SJCRH30 (cell line): Measurements from ENCODE around the gene OLR1. TPM values are rescaled to one million over a fixed set of nuclear protein-coding genes. Genes with fewer than 3 reads are reported as not detected.
"Not testable (repeated sequence)": the region's sequence is repeated elsewhere in the genome, so short reads cannot be mapped to it uniquely, and the experiment has no call there.

ENCODE experiments used
- DNase-seq, 2 experiments: peaks; one replicate each; pipeline ENCODE4 v3.0.0-alpha.2; 2015 to 2020
- H3K27ac ChIP-seq: fragments of 250-450 bp; sonication (Bioruptor Pico); 2 replicates; pipeline ENCODE4 v1.5.1; 2020; ENCODE audit warnings: mild to moderate bottlenecking, moderate library complexity
- H3K27me3 ChIP-seq: fragments of 250-450 bp; sonication (Bioruptor Pico); 2 replicates; pipeline ENCODE4 v1.5.1; 2020; ENCODE audit warnings: mild to moderate bottlenecking, moderate library complexity
- H3K36me3 ChIP-seq: fragments of 250-450 bp; sonication (Bioruptor Pico); 2 replicates; pipeline ENCODE4 v1.5.1; 2020; ENCODE audit warnings: mild to moderate bottlenecking, moderate library complexity
- H3K4me1 ChIP-seq: fragments of 250-450 bp; sonication (Bioruptor Pico); 2 replicates; pipeline ENCODE4 v1.5.1; 2020; ENCODE audit warnings: mild to moderate bottlenecking, moderate library complexity
- H3K4me3 ChIP-seq: fragments of 250-450 bp; sonication (Bioruptor Pico); 2 replicates; pipeline ENCODE4 v1.5.1; 2020; ENCODE audit warnings: mild to moderate bottlenecking, moderate library complexity
- H3K9me3 ChIP-seq: fragments of 250-450 bp; sonication (Bioruptor Pico); replicated peaks from 2 replicates; pipeline ENCODE4 v1.5.1; 2020; ENCODE audit warnings: mild to moderate bottlenecking, moderate library complexity
- total RNA-seq: library from RNA; depleted of rRNA; stranded (reverse); fragments of >200 nt; shearing (Covaris generic); gene quantifications from 2 replicates; pipeline ENCODE4 v1.2.3, GENCODE V29; 2014

Gene OLR1
- total RNA-seq, 1 experiment from 2014 or later = not detected

GRCh38 chr12:10207136-10207535 lies 35.2 kb upstream of the OLR1 start:
- H3K4me3 ChIP-seq = no peak overlapping the region
- H3K27me3 ChIP-seq = no peaks in the 10 kb centered on the region
- H3K27ac ChIP-seq = no peak overlapping the region
- H3K36me3 ChIP-seq = no peaks in the 10 kb centered on the region
- no peak for DNase-seq
- H3K4me1 ChIP-seq = peaks cover 5% of the 10 kb centered on the region; the same call in 1 of the 2 replicates
- no peaks in the 10 kb centered on the region for H3K9me3 ChIP-seq

- Histone ChIP-seq H3K9me3 (no peaks in the 10 kb centered on the region), H3K4me3 (no peak overlapping the region), H3K27me3 (no peaks in the 10 kb centered on the region), H3K27ac (no peak overlapping the region), H3K36me3 (no peaks in the 10 kb centered on the region), H3K4me1 (peaks cover 5% of the 10 kb centered on the region; the same call in 1 of the 2 replicates)
- DNase-seq = no peak
Measured at GRCh38 chr12:10205220-10205807, 33.4 kb upstream of the OLR1 start.

GRCh38 chr12:10204495-10204894 lies 32.6 kb upstream of the OLR1 start:
- not testable (repeated sequence) for H3K27ac ChIP-seq

GRCh38 chr12:10197879-10198278 lies 25.9 kb upstream of the OLR1 start:
- no peak for DNase-seq
- Histone ChIP-seq H3K27me3 (no peaks in the 10 kb centered on the region; the same call in 1 of the 2 replicates), H3K4me1 (no peaks in the 10 kb centered on the region), H3K4me3 (no peak overlapping the region), H3K27ac (no peak overlapping the region), H3K36me3 (no peaks in the 10 kb centered on the region), H3K9me3 (no peaks in the 10 kb centered on the region)

More at GRCh38 chr12:10204495-10204894, 32.6 kb upstream of the OLR1 start:
- H3K4me1 ChIP-seq, DNase-seq, H3K36me3 ChIP-seq, H3K9me3 ChIP-seq, H3K4me3 ChIP-seq, H3K27me3 ChIP-seq: not testable (repeated sequence)

- DNase-seq = no peak
- Histone ChIP-seq H3K36me3 (no peaks in the 10 kb centered on the region), H3K4me1 (no peaks in the 10 kb centered on the region), H3K9me3 (no peaks in the 10 kb centered on the region), H3K27me3 (no peaks in the 10 kb centered on the region; the same call in 1 of the 2 replicates), H3K4me3 (no peak overlapping the region), H3K27ac (no peak overlapping the region)
Measured at GRCh38 chr12:10196210-10196609, 24.3 kb upstream of the OLR1 start.

GRCh38 chr12:10194160-10194670 lies 22.3 kb upstream of the OLR1 start:
- no peaks in the 10 kb centered on the region for H3K4me1 ChIP-seq
- no peak for DNase-seq
- H3K27ac ChIP-seq = no peak overlapping the region
- H3K9me3 ChIP-seq = no peaks in the 10 kb centered on the region
- H3K27me3 ChIP-seq = no peaks in the 10 kb centered on the region; the same call in 1 of the 2 replicates
- no peak overlapping the region for H3K4me3 ChIP-seq
- H3K36me3 ChIP-seq = no peaks in the 10 kb centered on the region

GRCh38 chr12:10191865-10192264 lies 19.9 kb upstream of the OLR1 start:
- Histone ChIP-seq H3K4me1 (no peaks in the 10 kb centered on the region), H3K27ac (no peak overlapping the region), H3K9me3 (no peaks in the 10 kb centered on the region), H3K4me3 (no peak overlapping the region), H3K36me3 (no peaks in the 10 kb centered on the region), H3K27me3 (no peaks in the 10 kb centered on the region; the same call in 1 of the 2 replicates)
- no peak for DNase-seq

- no peaks in the 10 kb centered on the region for H3K9me3 ChIP-seq
- no peaks in the 10 kb centered on the region for H3K4me1 ChIP-seq
- no peaks in the 10 kb centered on the region; the same call in 1 of the 2 replicates for H3K27me3 ChIP-seq
- H3K27ac ChIP-seq = no peak overlapping the region
- peak; percentile 27 to 63 for DNase-seq
- no peak overlapping the region for H3K4me3 ChIP-seq
- H3K36me3 ChIP-seq = no peaks in the 10 kb centered on the region
Measured at GRCh38 chr12:10190558-10191388, 18.8 kb upstream of the OLR1 start.

- no peaks in the 10 kb centered on the region for H3K36me3 ChIP-seq
- H3K27ac ChIP-seq = no peak overlapping the region
- H3K4me1 ChIP-seq = no peaks in the 10 kb centered on the region
- no peak for DNase-seq
- H3K4me3 ChIP-seq = no peak overlapping the region
- H3K27me3 ChIP-seq = no peaks in the 10 kb centered on the region; the same call in 1 of the 2 replicates
- H3K9me3 ChIP-seq = no peaks in the 10 kb centered on the region
Measured at GRCh38 chr12:10189653-10190052, 17.7 kb upstream of the OLR1 start.

GRCh38 chr12:10186958-10187357 lies 15.0 kb upstream of the OLR1 start:
- H3K36me3 ChIP-seq, H3K27ac ChIP-seq, H3K27me3 ChIP-seq, H3K4me3 ChIP-seq, H3K9me3 ChIP-seq, H3K4me1 ChIP-seq, DNase-seq: not testable (repeated sequence)

- H3K27ac ChIP-seq = no peak overlapping the region
- no peaks in the 10 kb centered on the region for H3K9me3 ChIP-seq
- no peak for DNase-seq
- no peaks in the 10 kb centered on the region for H3K36me3 ChIP-seq
- H3K27me3 ChIP-seq = no peaks in the 10 kb centered on the region
- no peaks in the 10 kb centered on the region for H3K4me1 ChIP-seq
- H3K4me3 ChIP-seq = no peak overlapping the region
Measured at GRCh38 chr12:10186299-10186698, 14.4 kb upstream of the OLR1 start.

GRCh38 chr12:10184261-10184843 lies 12.4 kb upstream of the OLR1 start:
- H3K4me1 ChIP-seq = no peaks in the 10 kb centered on the region
- no peaks in the 10 kb centered on the region for H3K9me3 ChIP-seq
- no peaks in the 10 kb centered on the region for H3K27me3 ChIP-seq
- no peak overlapping the region for H3K4me3 ChIP-seq
- H3K36me3 ChIP-seq = no peaks in the 10 kb centered on the region
- no peak overlapping the region for H3K27ac ChIP-seq
- peak; percentile 4 to 13 for DNase-seq

GRCh38 chr12:10182354-10183049 lies 10.6 kb upstream of the OLR1 start:
- Histone ChIP-seq H3K4me1 (no peaks in the 10 kb centered on the region), H3K9me3 (no peaks in the 10 kb centered on the region), H3K27ac (no peak overlapping the region), H3K36me3 (no peaks in the 10 kb centered on the region), H3K4me3 (no peak overlapping the region), H3K27me3 (peaks cover 3% of the 10 kb centered on the region; the same call in 1 of the 2 replicates)
- no peak for DNase-seq

- H3K27me3 ChIP-seq = peaks cover 3% of the 10 kb centered on the region; the same call in 1 of the 2 replicates
- DNase-seq = no peak
- H3K4me1 ChIP-seq = no peaks in the 10 kb centered on the region
- H3K9me3 ChIP-seq = no peaks in the 10 kb centered on the region
- H3K27ac ChIP-seq = no peak overlapping the region
- no peaks in the 10 kb centered on the region for H3K36me3 ChIP-seq
- no peak overlapping the region for H3K4me3 ChIP-seq
Measured at GRCh38 chr12:10179776-10180181, 7.8 kb upstream of the OLR1 start.
